Raji (cell line): Measurements from ENCODE around the gene GNG11.

Experiments used
- POLR2A ChIP-seq: IDR thresholded peaks from 2 replicates; pipeline ENCODE4 v1.6.1; 2011; ENCODE audit warnings: low read depth, low read length, control low read depth; ENCODE audit not compliant: insufficient read depth

The GNG11 gene

DNA sequence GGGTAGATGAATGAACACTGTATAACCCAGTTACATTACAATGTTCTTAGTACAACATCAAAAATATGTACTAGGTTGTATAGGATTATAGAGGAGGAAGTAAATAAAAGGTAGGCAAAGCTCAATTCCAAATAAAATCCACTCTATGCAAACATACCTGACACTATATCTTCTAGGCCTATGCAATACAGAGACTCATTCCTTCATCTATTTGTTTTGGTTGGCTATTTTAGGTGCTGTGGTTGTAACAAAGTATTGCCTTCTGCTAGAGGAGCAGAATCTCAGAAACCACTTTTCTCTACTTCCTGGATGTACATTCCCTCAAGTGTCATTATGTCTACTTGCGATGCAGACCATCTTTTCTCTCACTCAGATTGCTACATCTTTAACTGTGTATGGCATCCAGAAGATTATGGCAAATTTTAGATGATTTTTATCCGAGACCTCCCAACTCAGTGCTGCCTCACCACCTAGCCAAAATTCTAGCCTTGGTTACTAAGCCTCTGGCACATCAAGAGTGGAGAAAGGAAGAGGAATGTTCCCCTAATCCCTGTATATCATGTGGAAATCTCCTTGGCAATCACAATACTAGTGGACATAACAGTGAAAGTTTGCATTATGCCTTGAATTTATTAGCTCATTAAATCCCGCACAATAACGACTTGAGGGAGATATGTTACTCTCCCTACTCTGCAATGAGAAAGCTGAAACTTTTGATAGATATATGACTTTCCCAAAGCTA lies 25.5 kb upstream of the GNG11 start:
- TF ChIP-seq POLR2A, result no peak

DNA sequence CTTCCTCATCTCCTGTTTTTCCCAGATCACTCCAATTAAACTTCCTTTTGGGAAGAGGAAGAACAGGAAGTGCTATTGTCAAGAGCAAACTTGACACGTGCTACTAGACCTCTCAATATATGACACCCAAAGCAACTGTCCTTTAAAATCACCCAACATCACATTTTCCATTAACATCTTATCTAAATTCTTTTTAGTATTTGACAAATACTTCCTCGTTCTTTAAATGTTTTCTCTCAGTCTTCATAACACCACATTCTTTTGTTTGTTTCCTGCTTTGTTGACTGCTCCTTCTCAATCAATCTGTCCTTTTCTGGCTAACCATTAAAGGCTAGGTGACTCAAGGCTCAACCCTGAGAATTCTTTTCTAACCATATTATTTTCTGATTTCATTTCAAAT lies 23.9 kb upstream of the GNG11 start:
- TF ChIP-seq POLR2A, result no peak

DNA sequence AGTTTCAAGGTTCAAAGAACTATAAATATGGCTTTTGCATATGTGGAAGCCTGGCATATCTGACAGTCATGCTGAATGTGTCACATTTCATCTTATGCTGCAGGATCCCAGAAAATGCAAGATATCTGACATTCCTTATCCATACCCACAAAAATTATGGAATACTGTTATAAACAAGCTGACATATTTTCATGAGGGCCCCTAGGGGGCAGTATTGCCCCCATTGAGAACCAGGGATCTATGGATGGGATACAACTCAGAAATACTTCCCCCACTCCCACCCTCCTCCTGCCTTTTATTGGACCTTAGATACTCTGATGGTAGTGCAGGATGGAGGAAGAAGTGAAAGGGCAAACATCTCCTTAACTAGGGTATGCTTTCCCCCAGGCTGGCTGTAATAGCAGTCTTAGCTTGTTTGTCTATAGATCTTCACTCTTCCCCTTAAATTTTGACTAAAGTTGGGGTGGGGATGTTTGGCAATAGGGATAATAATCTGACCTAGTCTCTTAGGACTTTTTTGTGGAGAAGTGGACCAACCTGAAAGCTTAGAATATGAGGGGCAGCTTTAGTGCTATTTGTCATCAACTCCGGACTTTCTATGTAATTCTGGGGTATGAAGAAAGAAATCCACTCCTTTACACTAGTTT lies 18.6 kb upstream of the GNG11 start:
- no peak for TF ChIP-seq POLR2A

DNA sequence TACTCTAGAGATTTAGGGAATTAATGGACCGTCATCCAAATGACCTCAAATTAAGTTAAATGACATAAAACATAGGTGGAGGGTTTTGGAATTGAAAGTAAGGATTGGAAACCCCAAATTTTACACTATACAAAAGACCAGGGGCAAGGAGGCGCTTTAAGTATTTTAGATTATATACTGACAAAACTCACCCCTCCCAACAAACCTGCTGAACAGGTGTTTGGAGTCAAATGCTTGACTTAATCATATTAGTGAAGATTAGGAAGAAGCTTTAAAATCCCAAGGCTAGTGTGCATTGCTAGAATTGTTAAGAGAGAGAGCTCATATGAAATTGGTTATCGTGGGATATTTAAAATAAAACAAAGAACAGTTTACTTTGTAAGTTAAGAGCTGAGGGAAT lies 15.3 kb upstream of the GNG11 start, which contains the start of gene GNGT1:
Gene GNGT1, plus strand, starts transcription at position 301 of the 400 bp plus-strand sequence. CDS start 180 bp downstream, outside the sequence.
- no peak for TF ChIP-seq POLR2A

DNA sequence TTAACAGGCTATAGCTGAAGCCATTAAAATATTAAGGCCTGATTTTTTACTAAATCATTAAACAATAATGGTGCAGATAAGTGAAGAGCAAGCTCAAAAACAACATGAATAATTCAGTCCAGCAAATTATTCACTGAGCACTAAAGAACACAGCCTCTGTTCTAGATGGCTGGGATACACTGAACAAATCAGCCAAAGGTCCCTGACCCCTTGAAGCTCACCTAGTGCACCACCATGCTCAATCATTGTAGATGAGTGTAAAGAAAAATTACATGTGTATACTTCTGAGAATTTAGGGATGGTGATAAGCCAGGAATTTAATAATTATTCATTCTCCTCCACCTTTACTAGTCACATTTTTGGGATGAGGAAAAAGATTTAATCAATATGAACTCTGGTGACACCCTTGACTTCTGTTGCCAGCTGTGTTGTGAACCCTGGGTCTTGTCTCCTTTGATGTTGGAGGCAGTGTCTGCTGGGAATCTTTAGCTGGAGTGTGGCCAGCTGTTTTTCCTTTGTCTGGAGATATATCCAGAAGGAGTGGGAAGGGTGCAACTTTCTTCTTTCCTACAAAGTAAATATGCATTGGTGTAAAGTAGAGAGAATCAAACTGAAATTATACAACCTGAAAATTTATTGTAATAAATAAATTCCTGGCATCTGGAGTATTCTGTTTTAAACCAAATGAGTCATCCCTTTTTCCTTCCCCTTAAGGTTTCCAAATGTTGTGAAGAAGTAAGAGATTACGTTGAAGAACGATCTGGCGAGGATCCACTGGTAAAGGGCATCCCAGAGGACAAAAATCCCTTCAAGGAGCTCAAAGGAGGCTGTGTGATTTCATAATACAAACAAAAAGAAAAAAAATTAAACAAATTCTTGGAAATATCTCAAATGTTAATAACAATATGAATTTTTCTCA lies 11.2 kb upstream of the GNG11 start:
- TF ChIP-seq POLR2A, result no peak

DNA sequence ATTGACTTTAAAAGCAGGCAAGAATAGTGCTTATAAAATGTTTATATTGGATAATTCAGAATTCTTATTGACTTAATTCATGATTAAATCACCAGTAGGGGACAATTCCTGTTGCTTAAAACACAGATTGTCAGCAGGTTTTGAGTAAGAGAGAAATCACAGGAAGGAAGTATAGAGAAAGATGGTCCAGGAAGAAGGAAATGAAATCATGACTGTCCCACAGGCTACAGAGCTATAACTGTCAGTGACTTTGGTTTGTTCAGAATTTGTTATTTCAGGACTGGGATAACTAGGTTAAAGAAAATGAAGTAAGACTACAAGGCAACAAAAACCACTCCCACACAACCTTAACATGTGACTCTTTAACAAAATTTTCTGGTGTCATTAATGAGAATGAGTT lies 8.3 kb upstream of the GNG11 start:
- no peak for TF ChIP-seq POLR2A

DNA sequence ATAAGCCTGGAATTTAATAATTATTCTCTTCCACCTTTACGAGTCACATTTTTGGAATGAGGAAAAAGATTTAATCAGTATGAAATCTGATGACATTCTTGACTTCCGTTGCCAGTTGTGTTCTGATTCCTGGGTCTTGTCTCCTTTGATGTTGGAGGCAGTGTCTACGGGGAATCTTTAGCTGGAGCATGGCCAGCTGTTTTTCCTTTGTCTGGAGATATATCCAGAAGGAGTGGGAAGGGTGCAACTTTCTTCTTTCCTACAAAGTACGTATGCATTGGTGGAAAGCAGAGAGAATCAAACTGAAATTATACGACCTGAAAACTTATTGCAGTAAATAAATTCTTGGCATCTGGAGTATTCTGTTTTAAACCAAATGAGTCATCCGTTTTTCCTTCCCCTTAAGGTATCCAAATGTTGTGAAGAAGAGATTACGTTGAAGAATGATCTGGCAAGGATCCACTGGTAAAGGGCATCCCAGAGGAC lies 6.9 kb upstream of the GNG11 start:
- TF ChIP-seq POLR2A, result no peak

DNA sequence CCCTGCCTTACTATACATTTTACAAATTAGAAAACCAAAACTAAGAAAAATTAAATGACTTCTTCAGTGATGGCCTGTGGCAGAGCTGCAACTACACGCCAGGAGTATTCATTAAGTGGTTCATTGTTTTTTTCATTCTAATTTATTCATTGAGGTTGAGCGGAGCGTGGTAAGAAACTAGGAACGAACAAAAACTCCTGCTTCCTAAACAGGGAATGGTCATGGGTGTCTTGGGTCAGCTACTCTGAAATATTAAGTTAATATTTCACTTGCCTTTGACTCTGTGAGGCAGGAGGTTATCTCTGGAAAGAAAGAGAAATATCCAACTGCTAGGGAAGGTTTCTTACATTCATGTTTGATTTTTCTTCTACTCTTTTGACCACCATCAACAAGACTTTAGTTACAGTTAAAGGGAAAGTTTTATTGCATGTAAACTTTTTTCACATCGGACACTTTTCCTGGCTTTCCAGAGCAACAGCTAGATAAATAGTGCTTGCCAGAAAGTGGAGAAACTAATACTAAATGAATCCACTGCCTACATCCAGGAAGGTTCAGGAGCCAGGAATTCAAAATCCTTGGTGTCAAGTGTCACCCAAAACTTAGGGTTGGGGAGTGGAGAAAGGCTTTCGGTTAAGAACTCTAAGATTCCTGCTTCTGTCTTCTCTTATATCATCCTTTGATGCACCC lies 896 bp upstream of the GNG11 start:
- TF ChIP-seq POLR2A, result no peak

DNA sequence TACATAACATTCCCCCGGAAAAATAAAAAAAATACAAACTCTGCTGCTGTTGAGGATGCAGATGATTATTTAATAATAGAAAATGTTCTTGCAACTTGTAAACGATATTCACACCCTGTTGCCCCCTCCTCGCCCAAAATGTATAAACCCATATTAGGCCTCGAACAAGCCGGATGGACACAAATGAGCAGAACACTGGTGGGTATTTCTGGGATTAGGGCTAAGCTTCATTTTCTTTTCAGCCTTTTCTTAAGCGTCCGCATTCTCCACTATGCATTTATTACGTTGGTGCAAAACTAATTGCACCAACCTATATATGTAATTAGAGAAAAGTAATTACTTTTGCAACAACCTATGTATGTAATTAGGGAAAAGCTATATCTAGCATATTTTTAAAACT lies 349 bp upstream of the GNG11 start:
- no peak for TF ChIP-seq POLR2A

DNA sequence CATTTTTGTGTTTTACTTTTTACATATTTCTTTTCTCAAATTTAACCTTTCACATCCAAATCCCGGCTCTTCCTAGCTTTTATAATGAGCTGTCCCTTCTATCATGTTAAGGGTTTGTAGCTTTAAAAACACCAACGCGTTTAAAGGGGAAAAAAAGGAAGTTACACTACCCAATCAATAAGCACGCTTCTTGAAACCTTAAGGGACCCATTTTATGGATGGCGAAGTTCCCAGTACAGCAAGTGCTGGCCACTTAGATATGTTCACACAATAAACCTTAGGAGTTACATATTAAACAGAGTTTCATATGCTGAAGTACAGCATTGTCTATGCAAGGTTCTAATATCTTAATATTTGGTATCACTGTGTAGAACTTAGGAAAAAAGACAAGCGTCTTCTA lies 1.8 kb downstream of the GNG11 start:
- no peak for TF ChIP-seq POLR2A

DNA sequence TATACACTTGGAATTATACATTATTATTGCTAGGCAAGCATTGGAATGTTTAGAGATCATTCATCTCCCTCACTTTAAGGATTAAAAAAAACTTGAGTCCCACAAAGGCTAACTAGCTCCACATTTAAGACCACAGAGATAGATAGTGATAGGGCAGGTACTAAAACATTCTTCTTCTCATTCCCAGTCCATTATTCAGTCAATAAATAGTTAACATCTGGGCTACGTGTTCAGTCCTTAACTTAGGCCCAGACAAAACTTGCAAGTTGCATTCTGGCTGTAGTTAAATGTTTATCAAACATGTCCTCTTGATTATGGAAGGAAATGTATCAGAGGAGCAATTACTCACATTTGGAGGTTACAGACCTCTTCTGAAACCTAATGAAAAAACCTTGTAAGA lies 2.4 kb downstream of the GNG11 start:
- TF ChIP-seq POLR2A, result no peak

DNA sequence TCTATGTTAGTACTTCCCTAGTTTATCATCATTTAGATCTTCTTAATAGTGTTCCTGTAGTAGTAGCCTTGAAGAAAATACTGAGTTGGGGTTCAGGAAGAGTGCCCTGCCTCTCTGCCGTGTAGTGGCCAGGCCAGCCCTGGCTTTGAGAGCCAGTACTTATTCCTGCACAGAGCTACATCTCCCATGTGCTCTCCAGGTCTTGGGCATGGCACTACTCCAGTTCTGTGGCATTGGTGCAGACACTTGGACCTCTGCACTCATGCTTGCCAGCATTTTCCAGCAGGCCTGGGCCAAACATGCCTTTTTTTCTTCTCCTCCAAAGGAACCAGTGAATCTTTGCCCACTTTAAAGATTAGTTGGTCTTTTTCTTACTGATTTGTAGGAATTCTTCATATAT lies 5.3 kb downstream of the GNG11 start:
- no peak for TF ChIP-seq POLR2A

DNA sequence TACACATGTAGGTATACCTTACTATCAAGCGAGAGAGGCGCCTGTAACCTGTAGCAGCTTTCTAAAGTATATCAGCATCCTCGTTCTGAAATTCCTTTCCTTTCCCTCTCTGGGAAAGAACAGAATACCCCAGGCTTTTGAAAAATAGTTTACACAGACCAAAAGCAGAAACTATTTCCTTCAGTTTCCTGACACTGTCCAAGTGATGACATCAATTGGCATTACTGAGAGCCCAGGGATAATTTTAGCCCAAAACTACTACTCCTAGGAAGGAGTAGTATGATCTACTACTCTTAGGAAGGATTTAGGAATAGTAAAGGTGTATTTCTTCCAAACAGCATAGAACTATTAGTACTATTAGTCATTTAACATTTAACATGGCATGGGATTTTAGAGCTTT lies 6.0 kb downstream of the GNG11 start:
- TF ChIP-seq POLR2A, result no peak

DNA sequence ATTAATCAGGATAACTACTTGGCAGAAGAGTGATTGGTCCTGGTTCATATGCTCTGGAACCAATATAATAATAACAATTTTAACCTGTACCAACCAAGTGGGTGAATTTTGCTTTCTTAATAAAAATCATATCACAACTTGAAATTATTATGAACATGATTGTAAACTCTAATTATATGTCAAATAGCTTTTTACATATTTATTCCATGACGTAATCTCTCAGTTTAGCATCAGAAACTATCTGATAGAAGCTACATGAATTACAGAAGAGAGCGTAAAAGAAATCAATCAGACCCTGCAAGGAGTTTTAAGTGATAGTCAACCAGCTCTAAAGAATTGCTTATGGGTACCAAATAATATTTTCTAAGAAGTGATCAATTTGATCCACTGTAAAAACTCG lies 10.1 kb downstream of the GNG11 start:
- TF ChIP-seq POLR2A, result no peak

DNA sequence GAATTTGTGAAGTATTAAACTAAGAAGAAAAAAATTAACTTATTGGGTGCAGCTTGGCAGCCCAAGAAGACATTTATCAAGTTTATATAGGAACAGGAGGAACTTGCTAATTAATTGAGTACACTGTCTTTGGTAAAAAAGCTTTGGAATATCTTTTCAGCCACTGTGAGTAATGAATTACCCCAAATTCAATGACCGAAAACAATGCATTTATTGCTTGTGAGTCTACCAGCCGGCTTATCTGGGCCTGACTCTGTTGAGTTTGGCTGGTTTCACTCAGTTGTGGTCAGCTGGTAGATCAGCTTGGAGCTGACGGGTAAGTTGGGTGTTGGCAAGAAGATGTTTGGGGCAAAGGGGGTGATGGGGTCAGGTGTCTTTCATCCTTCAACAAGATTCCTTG lies 11.6 kb downstream of the GNG11 start:
- no peak for TF ChIP-seq POLR2A

DNA sequence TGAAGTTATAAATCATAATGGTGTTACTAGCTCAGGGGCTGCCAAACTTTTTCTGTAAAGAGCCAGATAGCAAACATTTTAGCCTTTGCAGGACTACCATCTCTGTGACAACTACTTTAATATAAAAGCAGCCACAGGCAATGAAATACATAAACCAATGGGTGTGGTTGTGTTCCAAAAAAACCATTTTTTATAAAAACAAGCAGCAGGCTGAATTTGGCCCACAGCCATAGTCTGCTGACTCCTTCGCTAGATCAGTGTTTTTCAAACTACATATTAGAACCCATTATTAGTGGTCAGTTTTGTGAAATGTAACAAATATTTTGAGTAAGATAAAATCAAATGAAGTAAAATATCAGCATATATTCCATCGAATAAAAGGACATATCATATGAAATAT lies 13.6 kb downstream of the GNG11 start:
- TF ChIP-seq POLR2A, result no peak

DNA sequence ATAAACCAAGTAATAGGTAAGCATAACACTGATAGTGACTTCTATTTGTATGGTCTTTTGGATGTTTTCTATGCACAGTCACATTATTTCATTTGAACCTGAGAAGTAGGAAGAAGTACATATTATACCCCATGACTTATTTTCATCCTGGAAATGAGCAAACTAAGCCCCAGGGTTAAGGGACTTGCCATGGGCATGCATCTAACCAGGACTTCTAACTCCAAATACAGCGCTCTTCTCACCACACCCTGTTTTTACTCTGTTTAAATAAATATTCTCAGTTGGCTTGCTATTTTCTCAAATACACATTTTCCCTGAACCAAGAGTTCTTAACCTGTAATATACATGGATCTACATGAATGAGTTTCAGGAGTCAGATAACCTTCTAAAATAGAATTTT lies 16.3 kb downstream of the GNG11 start:
- TF ChIP-seq POLR2A, result no peak
